DMS53 (cell line): ENCODE results near the gene NHERF1.
A peak's percentile ranks its signal among the peaks of the same experiment; 100 is the strongest.

Experiments
- DNase-seq: peaks from one replicate; lab custom pipeline; 2025; lab: John Stamatoyannopoulos, UW

NHERF1 gene

DNA sequence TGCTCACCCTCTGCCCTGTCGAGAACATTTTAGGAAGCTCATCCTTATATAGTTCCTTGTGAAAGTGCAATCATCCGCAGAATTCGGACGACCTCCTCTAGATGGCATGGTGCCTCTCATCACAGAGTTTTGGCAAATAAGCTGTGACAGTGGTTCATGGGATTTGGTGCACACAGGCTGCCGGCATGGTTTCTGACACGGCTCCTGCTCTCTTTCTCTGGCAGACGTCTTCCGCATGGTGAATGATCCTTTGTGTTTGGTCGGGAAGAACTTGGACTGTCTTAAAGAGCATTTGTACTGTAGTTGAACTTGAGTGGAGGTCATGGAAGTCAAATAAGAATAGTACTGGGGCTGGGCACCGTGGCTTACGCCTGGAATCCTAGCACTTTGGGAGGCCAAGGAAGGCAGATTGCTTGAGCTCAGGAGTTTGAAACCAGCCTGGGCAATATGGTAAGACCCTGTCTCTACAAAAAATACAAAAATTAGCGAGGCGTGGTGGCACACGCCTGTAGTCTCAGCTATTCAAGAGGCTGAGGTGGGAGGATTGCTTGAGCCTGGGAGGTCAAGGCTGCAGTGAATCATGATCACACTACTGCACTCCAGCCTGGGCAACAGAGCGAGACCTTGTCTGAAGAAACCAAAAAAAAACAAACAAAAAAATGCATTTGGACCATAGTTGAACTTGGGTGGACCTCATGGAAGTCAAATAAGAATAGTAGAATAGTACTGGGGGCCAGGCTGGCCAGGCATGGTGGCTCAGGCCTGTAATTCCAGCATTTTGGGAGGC is 62.5 kb downstream of the NHERF1 start:
- DNase-seq = no peak

DNA sequence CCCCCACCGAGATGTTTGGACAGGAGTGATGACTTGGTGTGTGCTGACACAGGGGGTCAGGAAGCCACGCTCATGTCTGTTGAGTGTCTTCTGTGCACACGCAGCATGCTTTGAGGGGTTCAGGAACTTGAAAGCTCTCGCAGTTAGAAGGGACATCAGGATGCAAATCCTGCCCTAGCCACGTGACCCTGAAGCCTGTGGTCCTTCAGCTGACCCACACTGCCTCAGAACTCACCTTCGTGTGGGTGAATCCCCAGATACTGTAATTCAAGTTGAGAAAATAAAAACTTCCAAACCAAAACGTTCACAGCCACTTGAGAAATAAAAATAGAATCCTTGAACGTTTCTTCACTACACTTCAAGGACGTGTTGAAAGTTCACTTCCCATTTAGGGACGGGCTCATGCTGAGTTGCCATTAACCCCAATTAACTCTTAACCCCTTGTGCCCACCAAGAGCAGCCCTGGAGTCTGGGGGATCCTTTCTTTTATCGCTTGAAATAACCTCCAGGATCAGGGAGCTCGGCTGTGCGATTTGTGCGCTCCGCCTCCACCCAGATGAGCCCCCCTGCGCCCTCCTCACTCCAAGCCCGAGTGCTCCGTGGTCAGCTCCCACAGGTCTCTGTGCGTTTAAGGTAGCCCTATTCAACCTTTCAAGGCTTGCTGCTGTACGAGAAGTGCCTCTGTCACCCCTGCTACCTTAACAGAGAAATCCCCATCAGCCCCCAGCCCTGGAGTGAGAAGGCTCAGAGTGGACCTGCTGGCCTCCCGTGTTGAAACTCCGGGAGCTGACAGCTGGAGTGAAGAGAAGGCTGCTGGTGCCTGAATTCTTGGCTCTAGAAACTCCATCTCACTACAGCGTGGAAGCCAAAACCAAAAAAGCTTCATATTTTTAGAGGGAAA is 63.9 kb downstream of the NHERF1 start:
- DNase-seq = no peak

DNA sequence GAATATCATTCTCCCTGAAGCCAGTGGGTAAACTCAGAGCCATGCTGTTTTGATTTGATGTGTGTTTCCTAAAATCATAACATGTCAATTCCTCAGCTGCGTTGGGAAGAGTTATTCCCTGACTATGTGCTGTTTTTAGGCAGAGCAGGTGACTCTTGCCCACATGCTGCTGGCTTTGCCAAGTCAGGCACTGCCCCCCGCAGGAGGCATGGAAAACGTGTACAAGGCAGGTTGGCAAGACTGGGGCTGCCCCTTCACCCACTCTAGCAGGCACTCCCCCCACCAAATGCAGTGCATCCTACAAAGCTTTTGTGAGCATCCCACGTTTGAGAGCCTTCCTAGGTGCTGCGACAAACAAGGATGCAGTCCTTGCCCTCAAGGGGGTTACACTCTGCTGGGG is 66.0 kb downstream of the NHERF1 start:
- no peak for DNase-seq

DNA sequence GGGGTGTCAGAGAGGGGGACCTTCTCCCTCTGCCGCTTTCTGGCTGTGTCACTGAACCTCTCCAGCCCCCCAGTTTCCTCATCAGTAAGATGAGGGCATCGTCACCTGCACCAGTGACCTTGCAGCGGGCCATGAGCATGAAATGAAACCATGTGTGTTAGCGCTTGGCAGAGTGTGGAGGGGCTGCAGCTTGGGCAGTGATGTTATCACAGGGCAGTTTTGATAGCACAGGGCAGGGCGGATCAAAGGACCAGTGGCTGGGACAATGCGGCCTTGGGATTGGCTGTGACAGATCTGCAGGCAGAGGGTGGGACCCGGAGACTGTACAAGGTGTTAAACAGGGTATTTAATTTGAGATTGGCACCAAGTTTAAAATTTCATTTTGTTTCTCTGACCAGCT is 66.6 kb downstream of the NHERF1 start:
- DNase-seq = no peak

DNA sequence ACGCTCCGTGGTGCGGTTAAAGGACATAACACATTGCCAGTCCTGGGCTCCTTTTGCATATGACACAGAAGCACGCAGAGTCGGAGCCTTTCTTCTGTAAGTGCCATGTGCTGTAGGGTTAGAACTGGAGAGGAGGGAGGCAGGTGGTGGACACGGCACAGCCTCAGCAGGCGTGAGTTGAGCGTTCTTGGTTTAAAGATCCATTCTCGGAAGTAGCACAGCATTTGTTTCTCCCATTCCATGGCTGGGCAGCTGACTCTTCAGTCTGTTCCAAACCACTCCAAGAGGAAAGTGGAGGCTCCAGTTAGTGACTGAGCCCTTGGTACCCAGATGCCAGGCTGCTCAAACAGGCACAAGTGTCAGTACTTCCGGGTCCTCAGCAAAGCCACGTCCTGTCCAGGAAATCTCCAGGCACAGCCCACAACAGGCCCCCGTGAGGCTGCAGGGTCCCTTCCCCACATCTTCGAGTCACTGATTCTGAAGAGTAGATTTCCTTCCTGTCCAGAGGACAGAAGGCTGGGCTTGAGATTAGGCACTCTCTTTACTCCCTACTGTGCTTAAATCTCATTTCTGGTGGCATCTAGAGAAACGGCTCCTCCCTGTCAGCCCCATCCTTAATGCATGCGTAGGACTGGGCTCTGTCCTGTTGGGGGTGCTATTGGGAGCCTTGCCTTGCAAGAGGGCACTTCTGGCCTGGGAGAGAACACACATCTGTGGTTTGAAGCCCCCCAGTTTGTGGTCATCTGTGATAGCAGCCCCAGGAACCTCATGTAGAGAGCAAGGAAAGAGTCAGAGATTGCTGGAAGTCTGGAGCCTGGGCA is 67.3 kb downstream of the NHERF1 start:
- DNase-seq = peak; percentile 28

DNA sequence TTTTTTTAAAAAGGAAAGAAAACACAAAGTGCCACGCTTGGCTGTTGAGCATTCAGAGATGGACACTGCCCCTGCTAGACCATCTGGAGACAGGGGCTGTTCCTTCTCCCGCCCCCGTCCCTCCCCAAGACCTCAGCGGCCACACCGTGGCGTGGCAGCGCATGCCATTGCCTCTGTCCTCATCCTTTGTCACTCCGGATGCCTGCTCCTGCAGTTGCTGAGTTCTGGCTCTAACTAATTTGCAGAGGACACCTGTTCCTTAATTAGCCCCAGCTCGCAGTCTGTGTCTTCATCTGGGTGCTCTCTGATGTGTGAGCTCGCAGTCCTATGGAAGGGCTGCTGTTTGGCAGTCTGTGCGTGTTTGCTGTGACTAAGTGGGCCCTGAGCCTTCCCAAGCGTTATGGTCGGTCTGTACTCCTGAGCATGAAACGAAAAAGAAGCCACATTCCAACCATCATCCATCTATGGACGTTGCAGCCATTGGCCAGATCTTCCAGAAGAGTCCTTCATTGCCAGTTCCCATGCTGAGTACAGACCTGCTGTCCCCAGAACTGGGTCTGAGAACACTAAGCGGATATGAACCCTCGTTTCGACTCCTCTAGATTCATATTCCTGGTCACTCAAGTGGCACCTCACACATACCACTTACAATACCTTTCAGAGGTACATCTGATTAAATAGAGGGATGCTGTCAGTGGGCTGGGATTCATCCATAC is 68.6 kb downstream of the NHERF1 start:
- DNase-seq = no peak

DNA sequence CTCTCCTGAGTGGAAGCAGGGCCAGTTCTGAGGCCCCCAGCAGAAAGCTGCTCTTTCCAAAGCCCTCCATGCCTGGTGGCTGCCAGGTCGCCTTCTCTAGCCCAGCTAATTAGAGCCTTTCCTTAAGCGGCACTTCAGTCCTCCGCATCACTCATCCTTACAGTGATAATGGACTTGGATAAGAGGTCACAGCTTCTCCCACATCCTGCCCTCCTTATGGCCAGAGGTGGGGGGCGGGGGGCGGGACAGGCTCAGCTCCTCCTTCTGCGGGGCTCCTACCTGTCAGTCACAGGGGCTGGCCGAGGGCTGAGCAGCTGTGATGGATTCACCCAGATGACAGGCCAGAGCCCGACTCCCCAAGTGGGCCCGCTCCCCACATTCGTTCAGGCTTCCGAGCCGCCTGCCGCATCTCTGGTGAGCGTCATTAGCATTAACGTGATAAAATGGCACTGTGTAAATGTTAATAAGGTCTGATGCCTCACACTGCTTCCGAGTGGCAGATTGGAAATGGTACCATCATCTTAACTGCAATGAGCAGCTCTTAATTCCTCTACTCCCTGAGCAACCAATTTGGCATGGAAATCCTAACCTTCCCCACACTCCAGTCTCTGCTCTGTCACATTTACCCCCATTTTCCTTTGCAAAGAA is 70.0 kb downstream of the NHERF1 start:
- no peak for DNase-seq
